ENCODE measurements around the gene FAM78B.

- TF ChIP-seq ZFX (IDR thresholded peaks at IDR 0.05; ENCODE audit: borderline replicate concordance): no peak
- TF ChIP-seq, protein P1, sequence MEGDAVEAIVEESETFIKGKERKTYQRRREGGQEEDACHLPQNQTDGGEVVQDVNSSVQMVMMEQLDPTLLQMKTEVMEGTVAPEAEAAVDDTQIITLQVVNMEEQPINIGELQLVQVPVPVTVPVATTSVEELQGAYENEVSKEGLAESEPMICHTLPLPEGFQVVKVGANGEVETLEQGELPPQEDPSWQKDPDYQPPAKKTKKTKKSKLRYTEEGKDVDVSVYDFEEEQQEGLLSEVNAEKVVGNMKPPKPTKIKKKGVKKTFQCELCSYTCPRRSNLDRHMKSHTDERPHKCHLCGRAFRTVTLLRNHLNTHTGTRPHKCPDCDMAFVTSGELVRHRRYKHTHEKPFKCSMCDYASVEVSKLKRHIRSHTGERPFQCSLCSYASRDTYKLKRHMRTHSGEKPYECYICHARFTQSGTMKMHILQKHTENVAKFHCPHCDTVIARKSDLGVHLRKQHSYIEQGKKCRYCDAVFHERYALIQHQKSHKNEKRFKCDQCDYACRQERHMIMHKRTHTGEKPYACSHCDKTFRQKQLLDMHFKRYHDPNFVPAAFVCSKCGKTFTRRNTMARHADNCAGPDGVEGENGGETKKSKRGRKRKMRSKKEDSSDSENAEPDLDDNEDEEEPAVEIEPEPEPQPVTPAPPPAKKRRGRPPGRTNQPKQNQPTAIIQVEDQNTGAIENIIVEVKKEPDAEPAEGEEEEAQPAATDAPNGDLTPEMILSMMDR (IDR thresholded peaks at IDR 0.05): no peak
Measured at GRCh38 chr1:166040202-166040997, 126.4 kb downstream of the FAM78B start.

Measured in 22Rv1 (cell line).